Measurements from ENCODE around the gene TAF4B.
"Not testable (repeated sequence)": the region's sequence is repeated elsewhere in the genome, so short reads cannot be mapped to it uniquely, and the experiment has no call there.

TAF4B gene

DNA sequence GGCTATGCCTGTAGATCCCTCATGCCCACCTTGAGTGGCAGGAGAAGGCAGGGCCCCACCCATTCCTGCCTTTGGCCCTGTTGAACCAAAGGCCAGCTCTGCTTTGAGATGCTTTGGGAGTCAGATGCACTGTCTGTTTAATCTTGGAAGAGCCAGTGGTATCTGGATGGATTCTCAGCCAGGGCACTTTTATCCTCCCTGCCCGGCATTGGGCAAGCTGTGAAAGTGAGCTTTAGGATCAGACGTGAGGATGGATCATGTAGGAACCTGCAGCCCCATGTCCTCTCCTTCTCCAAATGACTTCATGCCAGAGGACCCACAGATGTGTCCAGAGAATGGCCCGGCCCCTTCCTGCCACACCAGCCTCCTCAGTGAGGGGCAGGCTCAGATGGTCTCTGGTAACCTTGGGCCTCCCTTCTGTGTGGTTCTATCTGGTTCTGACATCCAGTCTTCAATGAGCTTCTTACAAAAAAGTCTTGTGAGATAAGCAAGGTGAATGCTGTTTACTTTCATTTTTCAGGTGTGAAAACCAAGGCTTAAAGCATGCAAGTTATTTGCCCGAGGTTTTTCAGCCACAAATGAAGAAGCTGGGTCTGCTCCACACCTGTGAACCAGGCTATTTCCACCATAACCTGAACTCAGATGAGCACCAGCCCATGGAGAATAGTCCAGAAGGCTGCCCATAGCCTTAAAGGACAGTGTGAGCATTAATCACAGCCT, 198.3 kb downstream of the TAF4B start:
- no peak for DNase-seq (ENCODE audit: low read depth)

DNA sequence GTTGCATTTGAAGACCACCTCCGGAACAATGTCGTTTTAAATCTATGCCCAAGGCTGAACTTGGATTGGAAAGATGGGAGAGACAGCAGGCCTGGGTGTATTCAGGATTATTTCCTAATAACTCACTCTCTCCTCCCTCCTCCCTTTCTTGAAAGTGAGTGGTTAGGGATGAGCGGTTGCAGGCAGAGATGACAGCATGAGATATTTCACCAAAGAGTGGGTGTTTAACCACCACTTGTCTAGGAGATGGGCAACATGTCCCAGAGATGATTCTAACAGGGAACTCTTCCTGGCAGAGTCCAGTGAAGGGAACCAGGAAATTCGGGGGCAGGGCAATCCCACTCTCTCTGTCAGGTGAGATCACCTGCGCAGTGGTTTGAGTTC, 198.9 kb downstream of the TAF4B start:
- DNase-seq (ENCODE audit: low read depth): no peak

DNA sequence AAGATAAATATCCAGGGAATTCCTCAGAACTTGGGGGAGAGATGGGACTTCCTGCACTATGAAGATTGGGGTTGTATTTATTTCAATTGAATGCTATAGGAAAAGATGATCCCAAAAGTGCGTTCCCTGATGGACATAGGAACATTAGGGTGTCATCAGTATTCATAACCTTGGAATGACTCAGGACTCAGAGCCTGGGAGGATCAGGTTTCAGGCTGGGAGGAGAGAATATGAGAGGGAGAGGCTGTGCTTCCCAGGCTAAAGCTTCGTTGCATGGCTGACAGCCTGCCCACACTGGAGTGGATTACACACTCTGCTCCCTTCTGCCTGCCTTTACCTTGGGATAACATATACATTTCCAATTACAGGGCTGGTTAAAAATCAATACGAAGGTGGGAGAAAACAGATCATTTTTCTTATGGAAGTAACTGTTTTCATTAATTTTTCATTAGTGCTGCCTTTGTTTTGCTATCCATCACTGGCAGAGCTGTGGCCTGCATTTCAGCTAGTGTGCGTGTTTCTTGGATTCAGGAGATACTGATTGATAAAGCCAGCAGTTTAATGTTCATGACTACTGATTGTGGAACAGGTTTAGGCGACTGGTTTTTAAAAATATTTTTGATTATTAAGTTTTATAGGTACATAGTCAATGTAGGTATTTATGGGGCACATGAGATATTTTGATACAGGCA, 203.4 kb downstream of the TAF4B start:
- no peak for DNase-seq (ENCODE audit: low read depth)

DNA sequence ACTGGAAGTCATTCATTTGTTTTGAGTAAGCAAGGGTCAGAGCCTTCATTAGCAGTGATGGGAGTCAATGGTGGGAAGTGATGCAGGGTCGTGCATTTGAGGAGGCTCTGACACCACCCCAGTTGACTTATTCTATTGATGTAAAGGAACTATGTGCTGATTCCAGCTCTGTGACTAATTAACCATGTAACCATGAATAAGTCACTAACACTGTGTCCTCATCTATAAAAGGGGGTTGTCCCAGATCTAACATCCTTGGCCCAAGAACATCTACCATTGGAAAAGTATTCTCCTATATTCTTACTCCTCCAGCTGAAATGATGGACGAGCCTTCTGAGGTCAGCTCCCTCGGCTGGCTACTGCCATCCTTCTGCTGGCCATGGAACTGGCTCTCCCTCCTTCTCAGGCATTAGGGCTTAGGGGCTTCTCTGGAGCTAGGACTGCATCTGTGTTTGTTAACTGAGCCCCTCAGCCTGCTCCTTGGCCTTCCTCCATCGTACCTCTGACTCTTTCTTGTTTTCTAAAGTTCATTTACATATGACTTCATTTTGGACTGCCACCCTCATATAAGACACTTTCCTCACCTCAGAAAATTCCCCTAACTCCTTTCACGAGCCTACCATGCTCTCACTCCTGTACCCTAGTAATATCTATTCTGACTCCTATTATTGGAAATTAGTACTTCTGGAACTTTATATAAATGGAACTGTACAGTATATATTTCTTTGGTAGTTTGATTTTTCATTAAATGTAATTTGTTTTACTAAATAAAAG, 206.6 kb downstream of the TAF4B start:
- no peak for DNase-seq (ENCODE audit: low read depth)

DNA sequence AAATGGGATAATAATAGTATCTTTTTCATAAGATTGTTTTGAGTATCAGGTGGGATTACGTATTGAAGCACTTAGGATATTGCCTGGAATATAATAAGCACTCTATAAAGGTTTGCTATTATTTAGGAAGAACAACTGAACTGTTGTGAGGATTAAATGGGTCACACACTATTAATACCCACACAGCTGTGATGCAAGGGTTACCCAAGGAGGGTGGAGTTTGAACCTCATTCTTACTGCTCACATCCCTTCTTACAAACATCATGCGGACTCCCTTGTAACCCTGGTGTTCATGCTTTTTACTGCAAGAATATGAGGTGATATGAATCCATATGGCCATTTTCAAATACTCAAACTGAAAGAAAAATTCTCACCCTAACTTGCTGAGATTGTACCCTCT, 208.6 kb downstream of the TAF4B start:
- DNase-seq (ENCODE audit: low read depth): no peak

DNA sequence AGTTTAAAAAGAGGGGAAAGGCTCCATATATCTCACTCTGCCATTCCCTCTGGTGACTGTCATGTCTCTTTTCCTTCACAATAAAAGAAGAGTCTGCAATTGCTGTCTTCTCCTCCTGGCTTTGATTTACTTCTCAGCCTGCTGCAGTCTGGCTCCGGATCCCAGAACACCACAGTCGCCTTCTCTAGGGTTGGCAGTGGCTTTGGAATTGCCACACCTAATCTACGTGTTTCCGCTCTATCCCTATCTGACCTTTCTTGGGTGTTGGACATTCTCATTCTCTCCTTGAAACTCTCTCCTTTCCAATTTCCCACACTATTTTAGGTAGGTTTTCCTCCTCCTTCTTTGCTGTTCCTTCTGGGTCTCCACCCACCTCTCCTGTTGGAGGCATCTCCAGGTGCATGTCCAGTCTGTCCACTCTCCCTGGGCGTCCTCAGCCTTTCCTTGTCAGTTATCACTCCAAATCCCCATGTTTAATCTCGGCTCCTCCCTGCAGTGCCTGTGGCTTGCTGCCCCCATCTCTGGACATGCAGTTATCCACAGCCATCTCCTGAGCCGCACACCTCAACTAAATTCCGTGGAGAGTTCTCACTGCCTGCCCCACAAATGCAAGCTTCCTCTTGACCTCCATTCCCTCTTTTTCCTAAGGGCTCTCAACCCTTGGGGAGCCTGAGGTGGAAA, 209.3 kb downstream of the TAF4B start:
- DNase-seq (ENCODE audit: low read depth): no peak

DNA sequence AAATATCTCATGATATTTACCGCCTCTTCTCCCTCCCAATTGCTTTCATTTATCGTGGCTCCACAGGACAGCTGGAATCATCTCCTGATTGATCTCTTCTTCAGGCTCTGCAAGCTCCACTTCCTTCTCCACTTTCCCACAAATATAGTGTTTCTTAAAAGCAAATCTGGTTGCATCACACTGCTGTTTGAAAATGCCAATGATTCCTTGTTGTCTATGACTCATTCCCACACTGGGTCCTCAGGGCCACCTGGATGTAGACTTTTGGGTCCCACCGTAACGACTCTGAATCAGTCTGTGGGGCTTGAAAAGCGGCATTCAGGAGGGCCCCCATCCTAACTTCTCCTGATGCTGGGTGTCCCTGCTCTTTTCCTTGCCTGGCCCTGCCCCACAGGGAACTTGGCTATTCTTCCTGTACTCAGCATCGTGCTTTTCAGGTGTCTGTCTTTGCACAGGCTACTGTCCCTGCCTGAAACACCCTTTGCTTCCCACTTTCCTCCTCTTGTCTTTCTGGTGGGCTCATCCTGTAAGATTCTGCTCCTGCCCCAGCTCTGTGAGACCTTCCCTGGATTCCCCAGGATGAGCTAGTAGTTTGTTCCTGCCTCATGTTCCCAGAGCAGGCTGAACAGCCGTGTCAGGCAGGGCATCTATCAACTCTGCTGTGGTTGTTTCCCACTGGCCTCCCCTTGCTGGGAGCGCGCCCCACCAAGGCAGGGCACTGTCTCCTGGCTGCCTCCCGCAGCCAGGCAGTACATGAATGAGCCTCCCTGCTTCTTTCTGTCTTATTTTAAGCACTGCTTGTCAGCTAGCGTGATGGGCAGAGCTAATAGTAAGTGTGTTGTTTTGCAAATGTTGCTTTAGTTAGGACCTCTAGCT, 210.2 kb downstream of the TAF4B start:
- DNase-seq (ENCODE audit: low read depth): no peak

DNA sequence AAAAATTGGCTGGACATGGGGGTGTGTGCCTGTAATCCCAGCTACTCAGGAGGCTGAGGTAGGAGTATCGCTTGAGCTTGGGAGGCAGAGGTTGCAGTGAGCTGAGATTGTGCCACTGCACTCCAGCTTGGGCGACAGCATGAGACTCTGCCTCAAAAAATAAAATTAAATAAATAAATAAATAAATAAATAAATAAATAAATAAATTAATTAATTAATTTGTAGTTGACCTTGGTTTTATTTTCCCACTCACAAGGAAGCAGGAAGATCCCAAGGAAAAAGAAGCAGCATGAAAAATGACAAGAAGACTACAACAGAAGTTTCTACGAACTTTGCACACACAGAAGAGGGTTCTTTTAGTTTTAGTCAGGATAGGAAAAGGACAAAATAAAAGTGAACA, 211.4 kb downstream of the TAF4B start:
- DNase-seq (ENCODE audit: low read depth): not testable (repeated sequence)

DNA sequence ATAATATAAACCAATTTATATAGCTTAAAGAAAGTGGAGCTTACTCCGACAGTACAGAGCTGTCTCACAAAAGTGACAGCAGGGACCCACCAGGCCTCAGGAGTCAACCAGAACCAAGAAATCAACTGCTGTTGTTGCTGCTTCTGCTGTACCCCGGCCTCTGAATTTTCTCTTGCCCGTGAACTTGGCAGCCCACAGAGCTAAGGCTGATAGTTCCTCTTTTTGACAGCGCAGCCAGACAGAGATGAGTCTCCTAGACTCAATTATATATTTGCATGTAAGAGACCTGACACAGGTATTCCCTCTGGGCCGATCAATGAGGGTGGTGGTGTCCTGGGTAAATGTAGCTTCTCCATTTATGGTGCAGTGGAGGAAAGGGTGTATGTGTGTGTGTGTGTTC, 212.7 kb downstream of the TAF4B start:
- no peak for DNase-seq (ENCODE audit: low read depth)

DNA sequence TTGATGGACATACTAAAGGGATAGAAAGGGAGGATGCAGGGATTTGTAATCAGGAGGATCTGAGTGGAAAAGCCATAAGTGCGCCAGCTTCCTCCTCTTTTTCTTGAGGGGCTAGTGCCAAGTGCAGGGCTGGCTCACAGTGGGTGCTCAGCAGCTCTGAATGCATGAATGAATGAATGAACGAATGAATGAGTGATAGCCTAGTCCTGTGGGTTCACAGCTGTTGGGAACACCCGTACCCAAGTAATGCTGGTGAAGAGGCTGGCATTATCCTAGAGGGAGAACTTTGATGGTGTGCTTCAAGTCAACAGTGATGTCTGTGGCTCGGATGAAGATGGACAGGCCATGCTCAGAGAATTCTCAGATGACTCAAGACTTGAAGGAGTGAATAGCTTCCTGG, 213.3 kb downstream of the TAF4B start:
- no peak for DNase-seq (ENCODE audit: low read depth)

DNA sequence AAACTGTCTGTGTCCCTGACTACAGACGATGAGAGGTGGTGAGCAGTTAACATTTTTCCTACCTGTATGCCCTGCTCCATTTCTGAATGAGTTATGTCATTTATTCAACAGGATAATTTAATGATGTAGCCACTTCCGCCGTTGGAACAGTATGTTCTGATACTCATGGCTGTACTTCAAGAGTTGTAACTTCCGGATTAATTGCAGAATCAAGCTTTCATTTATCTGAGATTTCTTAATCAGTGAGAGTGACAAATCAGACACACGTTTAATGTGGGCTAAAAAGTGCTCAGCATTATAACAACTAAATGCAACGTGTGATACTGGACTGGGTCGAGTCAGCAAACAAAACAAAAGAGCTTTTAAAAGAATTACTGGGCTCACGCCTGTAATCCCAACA, 214.4 kb downstream of the TAF4B start:
- no peak for DNase-seq (ENCODE audit: low read depth)

All from stimulated activated CD8-positive, alpha-beta memory T cell treated with anti-CD3 and anti-CD28 coated beads, Interleukin-7, amount 100 ng/mL, for 24 hours (primary cell).